ENCODE measurements around the gene EMCN.
"Not testable (repeated sequence)": the region's sequence is repeated elsewhere in the genome, so short reads cannot be mapped to it uniquely, and the experiment has no call there.

The EMCN gene, protein sequence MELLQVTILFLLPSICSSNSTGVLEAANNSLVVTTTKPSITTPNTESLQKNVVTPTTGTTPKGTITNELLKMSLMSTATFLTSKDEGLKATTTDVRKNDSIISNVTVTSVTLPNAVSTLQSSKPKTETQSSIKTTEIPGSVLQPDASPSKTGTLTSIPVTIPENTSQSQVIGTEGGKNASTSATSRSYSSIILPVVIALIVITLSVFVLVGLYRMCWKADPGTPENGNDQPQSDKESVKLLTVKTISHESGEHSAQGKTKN

GRCh38 chr4:100517864-100518341 is at the start of gene EMCN:
EMCN (minus strand) TSS chr4:100518022; CDS start chr4:100517914, 108 bp downstream.
- no peak for DNase-seq (ENCODE audit: low read depth in 1 of 2, low spot score in 1 of 2)

DNA sequence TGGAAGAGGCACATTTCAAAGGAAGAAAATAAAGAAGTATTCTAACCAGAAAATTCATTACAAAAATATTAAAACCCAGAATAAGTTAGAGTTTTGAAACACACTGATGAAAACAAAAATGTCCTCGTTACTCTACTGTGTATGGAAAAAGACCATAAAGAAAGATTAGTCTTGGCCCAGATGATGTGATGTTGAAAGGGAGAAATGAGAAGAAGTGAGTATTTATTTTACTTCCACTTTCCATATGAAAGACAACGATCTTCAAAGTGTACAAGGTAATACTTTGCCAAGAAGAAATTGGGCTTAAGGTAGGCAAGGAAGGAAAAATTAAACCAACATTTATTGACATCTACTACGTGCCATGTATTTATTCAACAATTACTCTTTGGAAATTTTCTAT is 48.6 kb upstream of the EMCN start:
- no peak for DNase-seq (ENCODE audit: low read depth in 1 of 2, low spot score in 1 of 2)

DNA sequence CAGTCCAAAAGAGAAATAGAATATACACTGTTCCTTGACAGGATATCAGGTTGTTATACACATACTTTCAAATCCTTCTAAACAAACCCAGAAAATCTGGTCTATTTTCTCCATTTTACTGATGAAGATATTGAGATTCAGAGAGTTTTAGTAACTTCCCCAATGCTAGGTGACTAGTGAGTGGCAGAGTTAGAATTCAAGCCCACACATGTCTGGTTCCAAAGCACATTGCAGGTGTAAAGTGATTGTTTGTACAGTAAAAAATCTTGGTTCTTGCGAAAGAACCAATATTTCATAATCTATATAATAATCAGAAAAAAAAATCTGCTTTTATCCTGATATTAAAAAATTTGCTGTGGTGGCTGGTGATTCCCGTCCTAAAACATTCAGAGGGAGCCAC is 39.5 kb upstream of the EMCN start:
- DNase-seq (ENCODE audit: low read depth in 1 of 2, low spot score in 1 of 2), result no peak

DNA sequence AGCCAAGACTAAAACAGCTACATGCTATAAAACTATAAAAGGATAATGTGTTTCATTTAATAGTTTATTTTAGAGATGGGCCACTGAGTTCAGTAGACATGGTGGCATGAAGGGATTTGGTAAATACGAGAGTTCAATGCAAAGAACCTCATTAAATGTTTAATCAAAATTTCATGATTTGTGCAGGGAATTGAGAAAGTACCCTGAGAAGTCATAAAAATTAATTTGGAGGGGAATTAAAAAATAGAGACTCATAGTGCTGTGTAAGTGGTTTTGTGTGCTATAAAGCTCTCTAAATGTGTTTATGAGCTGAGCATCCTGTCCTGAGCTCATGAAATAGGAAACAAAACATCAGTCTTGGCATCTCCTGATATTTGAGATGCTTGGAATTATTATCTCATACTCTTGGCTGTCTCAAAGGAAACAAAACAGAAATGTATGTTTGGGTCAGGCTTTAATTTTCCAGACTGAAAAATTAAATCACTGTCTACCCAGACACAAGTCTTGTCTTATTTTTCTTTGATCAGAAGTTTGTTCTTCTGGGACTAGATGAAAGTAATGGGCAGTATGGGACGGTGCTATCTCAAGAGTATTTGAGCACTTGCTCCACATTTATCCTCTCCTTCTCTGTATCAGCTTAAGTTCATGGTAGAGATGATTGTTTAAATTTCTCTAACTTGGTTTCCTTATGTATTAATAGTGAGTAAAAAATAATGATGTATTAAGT is 38.0 kb upstream of the EMCN start:
- no peak for DNase-seq (ENCODE audit: low read depth in 1 of 2, low spot score in 1 of 2)

GRCh38 chr4:100548200-100548560 is 30.4 kb upstream of the EMCN start:
- no peak for DNase-seq (ENCODE audit: low read depth in 1 of 2, low spot score in 1 of 2)

- DNase-seq (ENCODE audit: low read depth in 1 of 2, low spot score in 1 of 2), result no peak
Observed at GRCh38 chr4:100547541-100548199, 29.8 kb upstream of the EMCN start.

GRCh38 chr4:100545427-100545826 is 27.6 kb upstream of the EMCN start:
- DNase-seq (ENCODE audit: low read depth in 1 of 2, low spot score in 1 of 2), result no peak

DNA sequence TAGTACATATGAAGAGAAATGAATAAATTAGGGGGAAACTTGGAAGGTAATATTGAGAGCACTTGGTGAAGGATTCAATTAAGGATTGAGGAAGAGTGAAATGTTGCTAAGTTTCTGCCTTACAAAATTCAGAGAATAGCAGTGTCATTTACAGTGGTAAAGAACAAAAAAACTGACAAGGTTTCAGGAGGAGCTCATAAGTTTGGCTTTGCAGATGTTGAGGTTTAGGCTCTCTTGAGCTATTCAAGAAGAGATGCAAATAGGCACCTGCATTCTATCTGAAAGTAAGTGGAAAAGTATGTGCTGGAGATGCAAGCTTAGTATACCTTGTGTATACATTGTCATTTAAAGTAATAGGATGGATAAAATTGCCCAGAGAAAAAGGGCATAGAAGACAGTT is 22.3 kb upstream of the EMCN start:
- DNase-seq (ENCODE audit: low read depth in 1 of 2, low spot score in 1 of 2), result no peak

- no peak for DNase-seq (ENCODE audit: low read depth in 1 of 2, low spot score in 1 of 2)
Observed at GRCh38 chr4:100539706-100540105, 21.9 kb upstream of the EMCN start.

- DNase-seq (ENCODE audit: low read depth in 1 of 2, low spot score in 1 of 2), result no peak
Observed at GRCh38 chr4:100533741-100534140, 15.9 kb upstream of the EMCN start.

GRCh38 chr4:100530161-100530560 is 12.3 kb upstream of the EMCN start:
- not testable (repeated sequence) for DNase-seq (ENCODE audit: low read depth in 1 of 2, low spot score in 1 of 2)

DNA sequence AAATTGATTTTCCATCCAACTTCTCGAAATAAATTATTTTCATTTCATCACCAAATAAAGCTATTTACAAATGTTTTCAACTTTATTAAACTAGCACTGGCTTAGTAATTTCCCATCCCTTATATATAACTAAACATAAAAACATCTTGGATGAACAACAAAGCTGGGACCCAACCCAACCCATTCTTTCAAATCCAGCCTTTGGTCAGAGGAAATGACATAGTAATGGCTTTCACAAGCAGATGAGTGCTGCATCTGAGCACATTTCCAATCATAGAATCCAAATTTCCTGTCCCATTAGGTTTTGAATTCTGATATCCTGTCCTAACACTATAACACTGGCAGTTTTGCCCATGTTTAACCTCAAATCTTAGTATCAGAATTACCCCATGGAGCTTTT is 7.9 kb upstream of the EMCN start:
- DNase-seq (ENCODE audit: low read depth in 1 of 2, low spot score in 1 of 2), result no peak

DNA sequence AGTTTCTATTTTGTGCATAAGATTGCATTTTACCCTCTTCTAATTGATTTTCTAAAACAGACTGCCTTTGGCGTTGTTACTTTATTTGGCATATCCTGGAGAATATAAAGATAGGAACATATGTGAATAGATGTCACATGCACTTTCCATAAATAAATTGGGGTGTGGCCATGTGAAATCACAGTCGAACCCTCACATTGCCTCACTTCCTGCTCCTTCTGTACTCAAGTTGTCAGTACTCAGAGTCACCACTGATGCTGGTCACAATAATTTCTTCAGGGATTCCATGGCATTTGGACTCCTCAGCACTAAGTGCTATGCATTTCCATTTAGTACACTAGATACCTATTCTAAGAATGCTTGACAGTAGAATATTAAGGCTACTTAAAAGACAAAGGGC is 1.4 kb upstream of the EMCN start:
- no peak for DNase-seq (ENCODE audit: low read depth in 1 of 2, low spot score in 1 of 2)

GRCh38 chr4:100516225-100516624 is 1.6 kb downstream of the EMCN start:
- no peak for DNase-seq (ENCODE audit: low read depth in 1 of 2, low spot score in 1 of 2)

DNA sequence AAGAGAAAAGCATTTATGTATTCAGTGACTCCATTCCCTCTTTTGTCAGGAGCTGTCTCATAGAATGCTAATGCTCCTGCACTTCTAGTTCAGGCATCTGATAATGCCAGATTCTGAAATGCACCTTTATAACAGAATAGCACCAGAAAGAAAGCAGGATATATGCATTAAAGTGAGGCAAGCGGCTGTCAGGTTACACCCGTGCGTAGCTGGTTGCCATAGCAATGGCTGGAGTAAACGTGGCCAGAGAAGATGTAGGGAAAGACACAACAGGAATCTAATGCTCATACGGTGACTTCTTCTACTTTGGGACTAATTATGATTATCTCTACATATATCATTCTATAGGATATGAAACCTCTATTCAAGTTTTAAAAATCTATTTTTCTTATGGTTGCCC is 5.9 kb downstream of the EMCN start:
- no peak for DNase-seq (ENCODE audit: low read depth in 1 of 2, low spot score in 1 of 2)

DNA sequence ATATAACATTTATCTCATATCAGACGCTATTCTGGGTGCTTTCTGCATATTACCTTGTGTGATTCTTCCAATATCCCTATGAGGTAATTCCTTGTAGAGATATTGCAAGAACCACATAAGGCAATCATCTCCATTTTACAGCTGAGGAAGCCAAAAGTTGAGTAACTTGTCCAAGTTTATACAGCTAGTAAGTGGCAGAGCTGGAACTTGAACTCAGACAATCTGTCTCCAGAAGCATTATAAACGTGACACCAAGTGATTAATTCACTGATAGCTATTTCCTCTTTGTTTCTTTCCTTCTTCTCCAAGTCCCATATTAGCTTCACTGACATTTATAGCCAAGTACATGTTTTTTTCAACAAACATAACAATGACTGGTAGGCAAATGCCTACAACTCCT is 7.3 kb downstream of the EMCN start:
- DNase-seq (ENCODE audit: low read depth in 1 of 2, low spot score in 1 of 2), result no peak

DNA sequence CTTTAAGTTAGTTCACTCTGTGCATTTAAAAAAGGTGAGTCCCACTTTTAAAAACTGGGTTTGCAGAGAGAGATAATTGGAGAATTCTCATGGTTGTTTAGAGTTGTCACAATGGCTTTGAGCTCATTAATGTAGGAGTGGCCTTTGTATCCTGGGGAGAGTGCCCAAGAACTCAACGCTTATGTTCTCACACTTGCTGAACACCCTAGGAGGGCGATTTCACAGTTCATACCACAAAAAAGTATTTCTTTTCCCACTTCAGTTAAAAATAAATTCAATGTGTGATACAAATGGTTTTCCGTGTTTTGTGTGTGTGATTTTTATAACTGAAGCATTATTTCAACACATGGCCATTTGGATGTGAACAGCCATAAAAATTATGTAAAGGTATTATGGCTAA is 8.4 kb downstream of the EMCN start:
- no peak for DNase-seq (ENCODE audit: low read depth in 1 of 2, low spot score in 1 of 2)

DNA sequence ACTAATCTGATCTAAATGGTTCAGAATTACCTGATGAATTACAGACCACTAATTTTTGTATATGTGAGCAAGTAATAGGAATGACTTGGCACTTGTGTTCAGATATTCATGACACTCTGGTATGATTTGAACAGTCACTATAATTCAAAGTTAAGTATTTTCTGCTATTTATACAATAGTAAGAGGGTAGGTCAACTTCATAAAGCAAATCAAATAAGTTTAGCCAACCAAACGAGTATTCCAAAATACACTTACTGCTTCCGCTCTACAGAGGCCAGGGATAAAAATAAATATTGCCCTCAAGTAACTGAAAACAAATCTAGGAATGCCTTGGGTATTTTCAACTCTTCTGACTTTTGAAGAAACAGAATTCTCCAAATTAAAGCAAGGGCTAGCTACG is 9.1 kb downstream of the EMCN start:
- no peak for DNase-seq (ENCODE audit: low read depth in 1 of 2, low spot score in 1 of 2)

DNA sequence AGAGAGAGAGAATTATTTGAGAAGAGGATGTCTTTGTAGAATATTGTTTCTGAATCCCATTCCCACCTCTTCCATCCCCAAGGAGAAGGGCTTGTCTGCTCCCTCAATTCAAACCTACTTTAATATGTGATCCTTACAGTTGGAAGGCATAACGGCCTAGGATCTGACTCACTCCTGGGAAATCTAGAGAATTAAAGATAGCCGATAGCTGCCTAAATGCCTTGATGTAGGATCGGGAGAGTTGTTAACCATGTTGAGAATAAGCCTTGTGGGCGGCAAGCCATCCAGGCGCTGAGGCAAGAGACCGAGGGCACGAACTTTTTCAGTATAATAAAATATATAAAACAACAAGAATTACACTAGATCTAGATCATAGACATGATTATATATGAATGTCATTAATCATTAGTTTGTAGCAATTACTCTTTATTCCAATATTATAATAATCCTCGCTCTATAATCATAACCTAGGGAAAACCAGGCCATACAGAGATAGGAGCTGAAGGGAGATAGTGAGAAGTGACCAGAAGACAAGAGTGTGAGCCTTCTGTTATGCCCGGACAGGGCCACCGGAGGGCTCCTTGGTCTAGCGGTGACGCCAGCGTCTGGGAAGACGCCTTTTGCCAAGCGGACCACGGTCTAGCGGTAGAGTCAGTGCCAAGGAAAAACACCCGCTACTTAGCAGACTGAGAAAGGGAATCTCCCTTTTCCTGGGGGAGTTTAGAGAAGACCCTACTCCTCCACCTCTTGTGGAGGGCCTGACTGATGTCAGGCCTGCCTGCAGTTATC is 13.5 kb downstream of the EMCN start:
- DNase-seq (ENCODE audit: low read depth in 1 of 2, low spot score in 1 of 2), result no peak

- DNase-seq (ENCODE audit: low read depth in 1 of 2, low spot score in 1 of 2), result no peak
Observed at GRCh38 chr4:100497791-100498190, 20.0 kb downstream of the EMCN start.

DNA sequence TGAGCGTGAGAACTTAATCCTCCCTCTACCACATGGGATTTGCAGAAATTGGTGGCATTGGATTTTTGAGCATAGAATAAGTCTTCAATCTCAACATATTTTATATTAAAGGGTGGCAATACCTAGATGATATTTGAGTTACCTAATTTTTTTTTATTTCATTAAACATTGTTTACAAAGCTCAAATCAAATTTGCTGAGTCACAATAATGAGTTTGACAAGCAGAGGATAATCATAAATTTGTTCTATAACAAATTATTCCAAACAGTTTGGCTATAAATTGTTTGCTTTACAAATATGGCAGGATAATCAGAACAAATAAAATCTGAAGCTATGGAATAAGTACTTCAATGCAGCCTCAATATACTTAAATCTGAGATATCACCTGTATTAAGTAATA is 22.7 kb downstream of the EMCN start:
- DNase-seq (ENCODE audit: low read depth in 1 of 2, low spot score in 1 of 2), result no peak

- DNase-seq (ENCODE audit: low read depth in 1 of 2, low spot score in 1 of 2), result no peak
Observed at GRCh38 chr4:100494166-100494565, 23.7 kb downstream of the EMCN start.

Data from activated CD4-positive, alpha-beta T cell treated with anti-CD3 and anti-CD28 coated beads, Interleukin-2, amount 50 U/mL, for 24 hours (primary cell).